Measurements from ENCODE around the gene LZTR1. TPM values are rescaled to one million over a fixed set of nuclear protein-coding genes. Genes with fewer than 3 reads are reported as not detected.
A peak's percentile ranks its signal among the peaks of the same experiment; 100 is the strongest.

Gene LZTR1
- total RNA-seq, 2 experiments from 2014 or later, result 48.4 to 51.3 TPM

DNA sequence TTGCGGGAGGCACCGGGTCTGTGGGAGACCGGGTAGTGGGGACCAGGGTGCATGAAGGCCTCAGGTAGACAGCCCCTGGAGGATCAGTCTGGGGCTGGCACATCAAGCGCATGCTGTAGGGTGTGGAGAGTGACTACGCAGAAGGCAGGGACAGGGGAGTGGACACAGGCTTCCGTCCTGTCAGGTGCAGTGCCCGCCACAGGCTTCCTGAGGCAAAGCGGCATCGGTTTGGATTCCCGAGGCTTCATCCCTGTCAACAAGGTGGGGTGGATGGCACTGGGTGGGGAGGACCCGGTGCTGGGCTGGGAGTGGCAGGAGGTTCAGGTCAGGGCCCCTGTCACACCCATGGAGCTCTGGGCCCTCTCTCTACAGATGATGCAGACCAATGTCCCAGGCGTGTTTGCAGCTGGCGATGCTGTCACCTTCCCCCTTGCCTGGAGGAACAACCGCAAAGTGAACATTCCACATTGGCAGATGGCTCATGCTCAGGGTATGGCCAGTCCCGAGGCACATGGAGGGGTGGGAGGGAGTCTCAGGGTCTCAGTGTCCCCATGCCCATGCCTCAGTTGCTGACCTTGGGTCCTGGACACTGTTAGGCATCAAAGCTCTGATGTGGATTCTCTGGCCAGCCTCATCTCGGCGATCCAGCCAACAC, 4.5 kb upstream of the LZTR1 start:
- peaks cover 36% of the 10 kb centered on the region for H3K4me1 ChIP-seq (ENCODE audit: insufficient read depth, low read length)
- Mint-ChIP-seq H3K27me3 (no peaks in the 10 kb centered on the region), H3K9me3 (no peaks in the 10 kb centered on the region), H3K36me3 (ENCODE audit: low read depth) (peaks cover 3% of the 10 kb centered on the region), H3K27ac (no peak overlapping the region), H3K4me3 (no peak overlapping the region), H3K4me1 (ENCODE audit: low read depth) (peaks cover 32% of the 10 kb centered on the region)
- intact Hi-C loops (cut with DNase I, micrococcal nuclease), result loop anchor here in 1 of 2 experiments (10.0 kb wide), 1 partner anchor 127 kb away; no protein-coding TSS in a partner anchor
- ATAC-seq (ENCODE audit: poor library complexity) (no peak), DNase-seq (no peak)
- TF ChIP-seq, protein P1, sequence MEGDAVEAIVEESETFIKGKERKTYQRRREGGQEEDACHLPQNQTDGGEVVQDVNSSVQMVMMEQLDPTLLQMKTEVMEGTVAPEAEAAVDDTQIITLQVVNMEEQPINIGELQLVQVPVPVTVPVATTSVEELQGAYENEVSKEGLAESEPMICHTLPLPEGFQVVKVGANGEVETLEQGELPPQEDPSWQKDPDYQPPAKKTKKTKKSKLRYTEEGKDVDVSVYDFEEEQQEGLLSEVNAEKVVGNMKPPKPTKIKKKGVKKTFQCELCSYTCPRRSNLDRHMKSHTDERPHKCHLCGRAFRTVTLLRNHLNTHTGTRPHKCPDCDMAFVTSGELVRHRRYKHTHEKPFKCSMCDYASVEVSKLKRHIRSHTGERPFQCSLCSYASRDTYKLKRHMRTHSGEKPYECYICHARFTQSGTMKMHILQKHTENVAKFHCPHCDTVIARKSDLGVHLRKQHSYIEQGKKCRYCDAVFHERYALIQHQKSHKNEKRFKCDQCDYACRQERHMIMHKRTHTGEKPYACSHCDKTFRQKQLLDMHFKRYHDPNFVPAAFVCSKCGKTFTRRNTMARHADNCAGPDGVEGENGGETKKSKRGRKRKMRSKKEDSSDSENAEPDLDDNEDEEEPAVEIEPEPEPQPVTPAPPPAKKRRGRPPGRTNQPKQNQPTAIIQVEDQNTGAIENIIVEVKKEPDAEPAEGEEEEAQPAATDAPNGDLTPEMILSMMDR (IDR thresholded peaks at IDR 0.05), result no peak
- no peak overlapping the region for H3K4me3 ChIP-seq (ENCODE audit: low read length)
- H3K9me3 ChIP-seq (ENCODE audit: control insufficient read depth in 1 of 2, insufficient read depth in 1 of 2, low read length in 2 of 2), result peaks cover 6 to 18% of the 10 kb centered on the region in 2 experiments
- no peak overlapping the region for H3K27ac ChIP-seq (ENCODE audit: low read depth in 1 of 2, low read length in 2 of 2)
- no peaks in the 10 kb centered on the region for H3K27me3 ChIP-seq (ENCODE audit: control insufficient read depth in 1 of 2, insufficient read depth in 2 of 2, low read length in 2 of 2)
- no peaks in the 10 kb centered on the region for H3K36me3 ChIP-seq (ENCODE audit: insufficient read depth, low read length)
- CTCF ChIA-PET, result no interaction called here
- POLR2A ChIA-PET, result no interaction called here

DNA sequence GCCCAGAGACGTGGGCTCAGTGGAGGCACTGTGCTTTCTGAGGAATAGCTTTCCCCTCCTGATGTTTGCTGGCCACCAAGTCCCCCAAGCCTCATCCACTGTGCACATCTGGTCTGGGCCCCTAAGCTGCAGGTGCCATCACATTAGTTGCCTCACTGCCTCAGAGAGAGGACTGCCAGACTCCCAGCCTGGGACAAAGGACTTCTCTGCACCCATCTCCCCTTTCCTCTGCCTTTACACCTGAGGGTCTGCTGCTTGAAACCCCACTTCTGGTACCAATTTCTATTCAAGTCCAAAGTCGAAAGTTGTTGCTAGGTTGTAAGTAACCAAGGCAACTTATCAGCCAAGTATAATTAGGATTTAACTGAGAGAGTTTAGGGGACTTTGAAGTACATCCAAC, 3.7 kb upstream of the LZTR1 start:
- POLR2A ChIA-PET, result no interaction called here
- CTCF ChIA-PET, result no interaction called here

DNA sequence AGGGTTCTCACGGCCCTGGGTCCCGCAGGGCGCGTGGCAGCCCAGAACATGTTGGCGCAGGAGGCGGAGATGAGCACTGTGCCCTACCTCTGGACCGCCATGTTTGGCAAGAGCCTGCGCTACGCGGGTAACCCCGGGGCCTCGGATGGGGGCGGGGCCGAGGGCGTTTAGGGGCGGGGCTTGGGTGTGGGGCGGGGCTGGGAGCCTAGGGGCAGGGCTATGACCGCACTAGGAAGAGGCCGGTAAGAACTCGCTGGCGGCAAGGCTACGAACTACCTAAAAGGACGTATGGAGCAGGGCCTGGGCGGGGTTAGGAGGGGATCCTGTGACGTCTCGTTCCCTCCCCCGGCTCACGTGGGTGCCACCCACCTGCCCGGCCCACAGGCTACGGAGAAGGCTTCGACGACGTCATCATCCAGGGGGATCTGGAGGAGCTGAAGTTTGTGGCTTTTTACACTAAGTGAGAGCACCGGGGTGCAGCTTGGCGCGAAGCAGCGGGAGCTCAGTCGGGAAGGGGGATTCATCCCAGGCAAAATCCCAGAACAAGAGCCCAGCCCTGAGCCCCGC, 2.8 kb upstream of the LZTR1 start:
- peaks cover 6 to 18% of the 10 kb centered on the region in 2 experiments for H3K9me3 ChIP-seq (ENCODE audit: control insufficient read depth in 1 of 2, insufficient read depth in 1 of 2, low read length in 2 of 2)
- no peak overlapping the region for H3K4me3 ChIP-seq (ENCODE audit: low read length)
- ChIA-PET POLR2A (interaction anchor here (4.6 kb wide), 1 partner anchor 20 kb away, joined by 25 read pairs; no protein-coding TSS in a partner anchor), CTCF (no interaction called here)
- DNase-seq (peak in 12 of 14 experiments; percentile 33 to 88 (median 60)), ATAC-seq (ENCODE audit: poor library complexity) (peak; percentile 90)
- peak overlapping the region; percentile 97 for H3K4me3 Mint-ChIP-seq
- peak overlapping the region; percentile 87 for H3K27ac Mint-ChIP-seq
- no peak overlapping the region for H3K27ac ChIP-seq (ENCODE audit: low read depth in 1 of 2, low read length in 2 of 2)
- peaks cover 6% of the 10 kb centered on the region for H3K36me3 ChIP-seq (ENCODE audit: insufficient read depth, low read length)
- TF ChIP-seq, protein P1 (IDR thresholded peaks at IDR 0.05), result no peak
- peaks cover 46% of the 10 kb centered on the region for H3K4me1 ChIP-seq (ENCODE audit: insufficient read depth, low read length)
- intact Hi-C loops (cut with DNase I, micrococcal nuclease), result loop anchor here in 1 of 2 experiments (10.0 kb wide), 1 partner anchor 125 kb away; no protein-coding TSS in a partner anchor
- H3K9me3 Mint-ChIP-seq, result no peaks in the 10 kb centered on the region
- peaks cover 48% of the 10 kb centered on the region for H3K4me1 Mint-ChIP-seq (ENCODE audit: low read depth)
- H3K27me3 ChIP-seq (ENCODE audit: control insufficient read depth in 1 of 2, insufficient read depth in 2 of 2, low read length in 2 of 2), result no peaks in the 10 kb centered on the region
- H3K27me3 Mint-ChIP-seq, result no peaks in the 10 kb centered on the region
- H3K36me3 Mint-ChIP-seq (ENCODE audit: low read depth), result peaks cover 10% of the 10 kb centered on the region

More for the DNA sequence above, 3.7 kb upstream of the LZTR1 start:
- TF ChIP-seq, protein P1 (IDR thresholded peaks at IDR 0.05), result no peak
- ATAC-seq (ENCODE audit: poor library complexity) (no peak), DNase-seq (no peak)
- Mint-ChIP-seq H3K4me1 (ENCODE audit: low read depth) (peaks cover 39% of the 10 kb centered on the region), H3K27ac (no peak overlapping the region), H3K36me3 (ENCODE audit: low read depth) (peaks cover 6% of the 10 kb centered on the region), H3K27me3 (no peaks in the 10 kb centered on the region), H3K4me3 (no peak overlapping the region), H3K9me3 (no peaks in the 10 kb centered on the region)
- Histone ChIP-seq H3K4me3 (ENCODE audit: low read length) (no peak overlapping the region), H3K27me3 (ENCODE audit: control insufficient read depth in 1 of 2, insufficient read depth in 2 of 2, low read length in 2 of 2) (no peaks in the 10 kb centered on the region), H3K4me1 (ENCODE audit: insufficient read depth, low read length) (peaks cover 44% of the 10 kb centered on the region), H3K9me3 (ENCODE audit: control insufficient read depth in 1 of 2, insufficient read depth in 1 of 2, low read length in 2 of 2) (peaks cover 6 to 18% of the 10 kb centered on the region in 2 experiments), H3K36me3 (ENCODE audit: insufficient read depth, low read length) (no peaks in the 10 kb centered on the region), H3K27ac (ENCODE audit: low read depth in 1 of 2, low read length in 2 of 2) (no peak overlapping the region)
- intact Hi-C loops (cut with DNase I, micrococcal nuclease), result loop anchor here in 1 of 2 experiments (10.0 kb wide), 1 partner anchor 126 kb away; no protein-coding TSS in a partner anchor

Data from CD4-positive, alpha-beta T cell (primary cell).